Omental fat pad (tissue), 4 donors: ENCODE data around the gene TBC1D4. TPM values are rescaled to one million over a fixed set of nuclear protein-coding genes. Genes with fewer than 3 reads are reported as not detected.

ENCODE experiments used
- ATAC-seq: fragments of 150-250 bp; one replicate; pipeline ENCODE4 v1.9.1; 2016; ENCODE audit warnings: mild to moderate bottlenecking, moderate library complexity; ENCODE audit not compliant: low FRiP score
- DNase-seq: peaks from one replicate; pipeline ENCODE4 v3.0.0-alpha.2; 2019; ENCODE audit warnings: low spot score
- CTCF ChIP-seq, 3 donors: fragments of 450-650 bp; IDR thresholded peaks; one replicate each; pipeline ENCODE4 v1.5.1; 2016 to 2017; ENCODE audit warnings: antibody characterized with exemption in 3 of 3, mild to moderate bottlenecking in 3 of 3, moderate library complexity in 2 of 3
- total RNA-seq, 4 donors: library from RNA; depleted of rRNA; stranded (reverse); fragments of >200 nt; gene quantifications; one replicate each; pipeline ENCODE4 v1.1.0, GENCODE V29; 2016

The TBC1D4 gene
- total RNA-seq, 4 donors from 2014 or later: 24.7 to 55.1 (median 39.2) TPM

- DNase-seq (no peak), ATAC-seq (no peak)
- TF ChIP-seq CTCF (IDR thresholded peaks at IDR 0.05): no peak
These were observed 31.3 kb upstream of the TBC1D4 start for GRCh38 chr13:75513271-75513670.

DNA sequence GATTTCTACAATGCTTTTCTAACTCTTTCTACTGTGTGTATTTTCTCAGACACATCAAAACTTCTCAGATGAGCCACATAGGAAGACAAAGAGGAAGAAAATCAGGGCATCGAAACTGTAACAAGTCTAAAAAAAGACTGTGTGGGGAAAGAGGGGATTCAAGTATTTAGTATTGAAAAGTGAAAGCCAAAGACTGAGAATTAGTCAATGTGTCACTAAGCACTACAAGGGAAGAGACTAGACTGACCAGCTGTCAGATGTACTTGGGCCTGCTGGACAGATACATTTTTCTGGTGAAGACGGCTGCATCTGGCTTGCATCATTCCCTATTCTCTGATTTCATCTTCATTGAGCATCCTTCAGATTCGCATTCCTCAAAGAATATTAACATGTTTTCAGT lies 30.3 kb upstream of the TBC1D4 start:
- TF ChIP-seq CTCF (IDR thresholded peaks at IDR 0.05): no peak
- ATAC-seq (no peak), DNase-seq (no peak)

- DNase-seq (no peak), ATAC-seq (no peak)
- TF ChIP-seq CTCF (IDR thresholded peaks at IDR 0.05): no peak
These were observed 29.2 kb upstream of the TBC1D4 start for GRCh38 chr13:75511051-75511625.

GRCh38 chr13:75508002-75508548 lies 26.1 kb upstream of the TBC1D4 start:
- DNase-seq (no peak), ATAC-seq (no peak)
- TF ChIP-seq CTCF (IDR thresholded peaks at IDR 0.05): no peak

DNA sequence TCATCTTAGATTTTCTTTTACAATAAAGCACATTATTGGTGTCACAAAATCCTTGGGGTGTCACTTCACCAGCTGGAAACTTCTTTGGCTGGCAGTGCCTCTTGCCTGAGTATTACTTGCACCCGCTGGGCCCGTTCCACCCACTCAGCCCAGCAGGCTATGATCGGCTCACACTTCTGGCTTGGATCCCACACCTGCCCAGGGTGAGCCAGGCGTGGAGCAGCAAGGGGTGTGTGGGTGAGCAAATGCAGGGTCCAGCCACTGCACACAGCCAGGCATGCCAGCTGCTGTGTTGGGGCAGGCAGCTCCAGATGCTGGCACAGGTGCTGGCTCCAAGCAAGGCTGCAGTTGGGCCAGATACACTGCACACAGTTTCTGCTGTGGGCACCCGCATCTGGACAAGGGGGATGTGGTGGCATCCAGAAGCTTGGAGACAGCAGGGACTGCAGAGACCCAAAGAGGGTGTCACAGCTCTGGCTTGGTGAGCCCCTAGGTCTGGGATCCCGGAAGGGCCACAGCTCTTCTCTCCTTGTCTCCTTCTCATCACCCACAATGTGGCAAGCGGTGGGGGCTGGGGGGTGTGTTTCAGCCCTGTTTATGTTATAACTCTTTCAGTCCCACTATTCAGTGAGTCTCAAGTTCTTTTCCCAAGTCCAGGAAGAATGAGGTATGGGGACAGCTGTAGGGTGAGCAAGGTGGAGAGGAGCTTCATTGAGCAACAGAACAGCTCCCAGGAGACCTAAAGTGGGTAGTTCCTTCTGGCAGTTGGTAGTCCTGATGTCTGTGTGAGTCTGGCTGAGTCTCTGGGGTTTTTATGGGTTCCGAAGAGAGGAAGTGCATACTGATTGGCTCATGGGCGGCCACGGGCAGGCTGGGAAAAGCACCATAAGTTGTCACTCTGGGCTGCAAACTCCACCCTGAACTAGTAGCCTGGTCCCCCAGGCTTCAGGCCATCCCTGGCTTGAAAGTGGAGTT lies 25.3 kb upstream of the TBC1D4 start:
- no peak for TF ChIP-seq CTCF (IDR thresholded peaks at IDR 0.05)
- DNase-seq (no peak), ATAC-seq (no peak)

DNA sequence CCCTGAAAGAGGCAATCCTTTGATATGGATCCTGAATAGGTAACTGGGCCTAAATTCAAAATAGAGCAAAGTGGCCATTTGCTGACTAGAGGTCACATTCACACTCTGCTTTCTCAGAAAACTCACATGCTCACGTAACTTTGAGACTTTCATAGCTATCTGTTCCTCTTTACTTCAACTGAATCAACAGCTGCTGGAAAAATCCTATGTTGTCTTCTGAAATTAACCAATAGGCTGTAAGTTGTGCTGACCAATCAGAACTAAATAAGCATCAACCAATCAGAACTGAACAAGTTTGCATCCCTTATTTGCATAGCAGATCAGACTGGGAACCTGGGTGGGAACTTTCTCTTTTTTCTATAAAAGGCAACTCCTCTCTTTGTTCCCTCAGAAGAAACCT lies 24.0 kb upstream of the TBC1D4 start:
- no peak for TF ChIP-seq CTCF (IDR thresholded peaks at IDR 0.05)
- no peak for DNase-seq
- no peak for ATAC-seq
